GM15510 (cell line): ENCODE measurements around the gene GPRC5C.

Experiments
- POLR2A ChIP-seq: IDR thresholded peaks from 3 replicates; pipeline ENCODE4 v1.6.1; 2011; ENCODE audit warnings: borderline replicate concordance; ENCODE audit not compliant: insufficient read length; ENCODE audit errors: extremely low read depth

GPRC5C gene

GRCh38 chr17:74426551-74427047 is 5.3 kb upstream of the GPRC5C start:
- TF ChIP-seq POLR2A, result no peak

GRCh38 chr17:74427048-74427762 is 4.7 kb upstream of the GPRC5C start:
- TF ChIP-seq POLR2A, result no peak

- no peak for TF ChIP-seq POLR2A
Measured at GRCh38 chr17:74427763-74428153, 4.1 kb upstream of the GPRC5C start.

DNA sequence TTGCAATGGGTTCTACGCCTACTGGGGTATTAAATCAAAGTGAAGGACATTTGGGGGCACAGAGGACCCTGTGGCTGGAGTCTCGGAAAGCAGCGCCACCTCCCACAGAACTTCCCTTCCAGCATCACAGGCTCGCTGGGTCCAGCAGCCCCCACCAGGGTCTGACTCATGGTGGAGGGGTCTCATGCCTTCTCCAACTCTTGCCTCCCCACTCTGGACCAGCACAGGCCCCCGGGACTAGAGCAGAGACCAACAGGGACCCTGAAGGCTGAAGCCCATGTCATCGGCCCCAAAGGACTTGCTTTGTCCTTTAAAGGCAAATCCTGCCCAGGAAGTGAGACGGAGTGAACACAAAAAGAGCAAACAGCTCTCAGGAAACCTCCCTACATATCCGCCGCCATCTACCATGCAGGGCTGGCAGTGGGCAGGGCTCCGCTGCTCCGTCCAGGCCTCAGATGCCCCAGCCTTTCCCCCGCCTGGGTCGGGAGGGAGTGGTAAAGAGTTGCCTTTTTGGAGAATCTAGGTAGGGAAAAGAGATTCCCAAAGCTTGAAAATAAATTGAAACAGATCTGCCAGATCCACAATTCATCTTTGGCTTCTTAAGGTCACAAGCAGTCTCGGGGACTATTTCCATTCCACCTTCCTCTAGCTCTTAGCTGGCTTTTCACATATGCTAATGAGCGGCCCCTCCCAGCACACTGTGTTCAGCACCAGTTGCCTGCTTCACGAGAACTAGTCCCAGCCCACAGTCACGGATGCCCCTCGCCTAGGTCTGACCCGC is 2.1 kb upstream of the GPRC5C start:
- TF ChIP-seq POLR2A, result no peak

DNA sequence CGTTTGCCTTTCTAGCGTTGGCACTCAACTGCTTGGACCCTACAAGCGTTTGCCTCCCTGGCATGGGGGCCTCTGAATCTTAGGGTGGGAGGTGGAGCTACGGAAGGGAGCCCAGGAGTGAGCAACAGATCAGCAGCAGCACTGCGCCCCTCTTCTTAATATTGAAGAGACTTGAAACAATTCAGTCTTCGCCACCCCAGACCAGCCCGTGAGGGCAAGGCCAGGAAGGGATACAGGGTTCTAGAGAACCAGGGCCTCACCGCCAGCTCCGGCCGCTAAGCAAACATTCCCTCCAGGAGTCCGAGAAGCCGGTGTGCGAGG is 1.5 kb upstream of the GPRC5C start:
- no peak for TF ChIP-seq POLR2A

GRCh38 chr17:74430706-74431567 is 951 bp upstream of the GPRC5C start:
- TF ChIP-seq POLR2A, result no peak

DNA sequence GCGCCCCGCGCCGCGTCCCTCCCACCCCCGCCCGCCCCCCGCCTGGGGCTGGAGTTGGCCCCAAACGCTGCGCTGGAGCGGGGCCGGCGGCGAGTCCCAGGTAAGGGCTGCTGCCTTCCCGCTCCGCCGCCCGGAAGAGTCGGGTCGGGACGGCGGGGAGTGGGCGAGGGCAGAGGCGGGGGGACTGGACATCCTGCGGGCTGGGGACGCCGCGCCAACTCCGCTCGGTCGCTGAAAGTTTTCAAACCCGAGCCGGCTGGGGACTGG is 469 bp downstream of the GPRC5C start:
- no peak for TF ChIP-seq POLR2A

- no peak for TF ChIP-seq POLR2A
Measured at GRCh38 chr17:74432766-74433391, 991 bp downstream of the GPRC5C start.

GRCh38 chr17:74433421-74434121 is 1.7 kb downstream of the GPRC5C start:
- no peak for TF ChIP-seq POLR2A

DNA sequence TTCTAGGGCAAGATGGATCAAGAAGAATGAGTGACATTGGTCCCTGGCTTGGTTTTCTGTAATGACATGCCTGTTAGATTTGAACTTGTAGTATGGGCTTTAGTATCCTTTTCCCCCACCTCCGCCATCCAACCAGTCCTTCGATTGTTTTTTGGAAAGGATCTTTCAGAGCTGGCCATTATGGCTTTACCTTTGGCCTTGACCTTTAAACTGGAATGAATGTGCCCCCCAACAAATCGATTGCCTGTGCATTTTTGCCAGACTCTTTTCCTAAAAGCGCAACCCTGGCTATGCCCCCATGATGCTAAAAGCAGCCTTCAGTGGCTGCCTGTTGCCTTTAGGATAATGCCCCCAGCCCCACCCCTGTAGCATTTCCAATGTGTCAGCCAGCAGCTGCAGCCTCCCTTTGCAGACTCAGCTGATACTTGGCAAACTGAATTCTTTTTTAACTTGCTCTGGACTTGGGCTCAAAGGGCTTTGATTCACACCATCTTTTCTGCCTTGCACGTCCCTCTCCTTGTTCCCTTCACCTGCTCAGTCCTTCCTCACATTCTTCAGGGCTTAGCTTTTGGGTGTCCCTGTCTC is 4.0 kb downstream of the GPRC5C start:
- TF ChIP-seq POLR2A, result no peak

DNA sequence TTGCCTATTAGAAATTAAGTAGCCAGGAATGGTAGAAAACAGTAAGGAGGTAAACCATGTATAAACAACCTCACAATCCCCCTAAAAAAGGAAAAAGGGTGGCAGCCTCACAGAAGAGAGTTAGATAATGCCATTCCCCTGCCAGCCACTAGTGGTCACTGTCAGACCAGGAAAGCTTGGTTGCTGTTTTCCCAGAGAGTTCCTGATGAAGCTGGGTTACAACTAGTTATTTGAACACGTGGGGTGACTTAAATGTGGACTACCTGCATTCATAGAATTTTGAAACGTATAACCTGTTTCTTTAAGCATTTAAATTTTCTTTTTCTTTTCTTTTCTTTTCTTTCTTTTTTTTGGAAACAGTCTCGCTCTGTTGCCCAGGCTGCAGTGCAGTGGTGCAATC is 5.8 kb downstream of the GPRC5C start:
- TF ChIP-seq POLR2A, result no peak

DNA sequence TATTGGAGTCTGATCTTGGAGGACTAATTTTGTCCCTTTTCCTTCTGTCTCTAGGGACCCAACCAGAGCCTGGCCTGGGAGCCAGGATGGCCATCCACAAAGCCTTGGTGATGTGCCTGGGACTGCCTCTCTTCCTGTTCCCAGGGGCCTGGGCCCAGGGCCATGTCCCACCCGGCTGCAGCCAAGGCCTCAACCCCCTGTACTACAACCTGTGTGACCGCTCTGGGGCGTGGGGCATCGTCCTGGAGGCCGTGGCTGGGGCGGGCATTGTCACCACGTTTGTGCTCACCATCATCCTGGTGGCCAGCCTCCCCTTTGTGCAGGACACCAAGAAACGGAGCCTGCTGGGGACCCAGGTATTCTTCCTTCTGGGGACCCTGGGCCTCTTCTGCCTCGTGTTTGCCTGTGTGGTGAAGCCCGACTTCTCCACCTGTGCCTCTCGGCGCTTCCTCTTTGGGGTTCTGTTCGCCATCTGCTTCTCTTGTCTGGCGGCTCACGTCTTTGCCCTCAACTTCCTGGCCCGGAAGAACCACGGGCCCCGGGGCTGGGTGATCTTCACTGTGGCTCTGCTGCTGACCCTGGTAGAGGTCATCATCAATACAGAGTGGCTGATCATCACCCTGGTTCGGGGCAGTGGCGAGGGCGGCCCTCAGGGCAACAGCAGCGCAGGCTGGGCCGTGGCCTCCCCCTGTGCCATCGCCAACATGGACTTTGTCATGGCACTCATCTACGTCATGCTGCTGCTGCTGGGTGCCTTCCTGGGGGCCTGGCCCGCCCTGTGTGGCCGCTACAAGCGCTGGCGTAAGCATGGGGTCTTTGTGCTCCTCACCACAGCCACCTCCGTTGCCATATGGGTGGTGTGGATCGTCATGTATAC is 8.0 kb downstream of the GPRC5C start:
- TF ChIP-seq POLR2A, result no peak

DNA sequence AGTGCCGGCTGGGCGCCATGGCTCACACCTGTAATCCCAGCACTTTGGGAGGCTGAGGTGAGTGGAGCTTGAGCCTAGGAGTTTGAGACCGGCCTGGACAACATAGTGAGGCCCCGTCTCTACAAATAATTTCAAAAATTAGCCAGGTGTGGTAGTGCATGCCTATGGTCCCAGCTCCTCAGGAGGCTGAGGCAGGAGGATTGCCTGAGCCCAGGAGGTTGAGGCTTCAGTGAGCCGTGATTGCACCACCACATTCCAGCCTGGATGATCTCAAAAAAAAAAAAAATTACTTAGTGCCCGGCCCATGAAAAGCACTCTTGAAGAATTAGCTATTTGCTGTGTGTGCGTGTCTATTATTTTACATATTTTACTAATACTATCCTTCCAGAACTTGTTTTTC is 9.6 kb downstream of the GPRC5C start:
- no peak for TF ChIP-seq POLR2A
